ENCODE measurements around the gene SEC14L1. TPM values are rescaled to one million over a fixed set of nuclear protein-coding genes. Genes with fewer than 3 reads are reported as not detected.

Gene SEC14L1
- total and polyA plus RNA-seq, 8 donors: 3.2 to 106 (median 43.9) TPM

DNA sequence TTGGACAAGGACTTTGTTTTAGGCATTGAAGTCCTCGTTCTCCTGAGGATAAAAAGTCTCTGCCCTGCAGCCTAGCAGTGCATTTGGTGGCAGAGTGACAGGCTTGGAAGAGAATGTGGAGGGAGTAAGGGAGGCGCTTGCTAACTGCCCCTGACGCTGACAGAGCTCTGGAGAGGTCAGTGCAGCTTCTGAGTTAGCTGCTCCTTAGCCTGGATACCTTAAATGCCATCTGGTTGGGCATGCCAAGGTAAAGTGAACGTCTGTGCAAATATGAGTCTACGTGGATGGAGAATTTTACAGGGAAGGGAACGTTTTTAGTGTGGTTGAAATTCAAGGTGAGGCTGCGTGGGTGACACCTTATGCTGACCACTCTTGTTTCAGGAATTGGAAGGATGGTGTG lies 44.4 kb downstream of the SEC14L1 start:
- TF ChIP-seq, protein P1, sequence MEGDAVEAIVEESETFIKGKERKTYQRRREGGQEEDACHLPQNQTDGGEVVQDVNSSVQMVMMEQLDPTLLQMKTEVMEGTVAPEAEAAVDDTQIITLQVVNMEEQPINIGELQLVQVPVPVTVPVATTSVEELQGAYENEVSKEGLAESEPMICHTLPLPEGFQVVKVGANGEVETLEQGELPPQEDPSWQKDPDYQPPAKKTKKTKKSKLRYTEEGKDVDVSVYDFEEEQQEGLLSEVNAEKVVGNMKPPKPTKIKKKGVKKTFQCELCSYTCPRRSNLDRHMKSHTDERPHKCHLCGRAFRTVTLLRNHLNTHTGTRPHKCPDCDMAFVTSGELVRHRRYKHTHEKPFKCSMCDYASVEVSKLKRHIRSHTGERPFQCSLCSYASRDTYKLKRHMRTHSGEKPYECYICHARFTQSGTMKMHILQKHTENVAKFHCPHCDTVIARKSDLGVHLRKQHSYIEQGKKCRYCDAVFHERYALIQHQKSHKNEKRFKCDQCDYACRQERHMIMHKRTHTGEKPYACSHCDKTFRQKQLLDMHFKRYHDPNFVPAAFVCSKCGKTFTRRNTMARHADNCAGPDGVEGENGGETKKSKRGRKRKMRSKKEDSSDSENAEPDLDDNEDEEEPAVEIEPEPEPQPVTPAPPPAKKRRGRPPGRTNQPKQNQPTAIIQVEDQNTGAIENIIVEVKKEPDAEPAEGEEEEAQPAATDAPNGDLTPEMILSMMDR (IDR thresholded peaks at IDR 0.05): no peak
- TF ChIP-seq POLR2AphosphoS5 (IDR thresholded peaks at IDR 0.05): no peak
- intact Hi-C loops (cut with DNase I; ENCODE audit: low total_unique reads): no loop called here
- WGBS, 5 donors: 37 to 63% (median 43%) methylated on average over 7 of the region's 7 CpGs

GRCh38 chr17:77186141-77186604 lies 45.4 kb downstream of the SEC14L1 start:
- Histone ChIP-seq H3K4me3 (no peak overlapping the region), H3K9me3 (no peaks in the 10 kb centered on the region), H3K4me1 (peaks cover 45 to 87% (median 57%) of the 10 kb centered on the region in 4 donors), H3K27me3 (no peaks in the 10 kb centered on the region), H3K27ac (peak overlapping the region; percentile 13 to 72 (median 41)), H3K36me3 (peaks cover 4 to 16% (median 8%) of the 10 kb centered on the region in 4 donors)
- TF ChIP-seq POLR2AphosphoS5 (IDR thresholded peaks at IDR 0.05) (peak in 1 of 3 donors; percentile 16), EP300 (IDR thresholded peaks at IDR 0.05) (no peak), POLR2A (IDR thresholded peaks at IDR 0.05) (no peak)
- 37 to 59% (median 55%) methylated on average over 13 of the region's 13 CpGs for WGBS, 5 donors
- intact Hi-C loops (cut with DNase I; ENCODE audit: low total_unique reads): no loop called here
- DNase-seq: no peak

More for the DNA sequence above, 44.4 kb downstream of the SEC14L1 start:
- H3K9me3 ChIP-seq: no peaks in the 10 kb centered on the region
- no peak for DNase-seq
- H3K4me3 ChIP-seq: no peak overlapping the region
- peak overlapping the region in 4 of 5 donors; percentile 7 to 41 (median 24) for H3K27ac ChIP-seq
- no peaks in the 10 kb centered on the region for H3K27me3 ChIP-seq
- peaks cover 55 to 97% (median 66%) of the 10 kb centered on the region in 4 donors for H3K4me1 ChIP-seq
- peaks cover 0 to 13% (median 0%) of the 10 kb centered on the region in 4 donors for H3K36me3 ChIP-seq

DNA sequence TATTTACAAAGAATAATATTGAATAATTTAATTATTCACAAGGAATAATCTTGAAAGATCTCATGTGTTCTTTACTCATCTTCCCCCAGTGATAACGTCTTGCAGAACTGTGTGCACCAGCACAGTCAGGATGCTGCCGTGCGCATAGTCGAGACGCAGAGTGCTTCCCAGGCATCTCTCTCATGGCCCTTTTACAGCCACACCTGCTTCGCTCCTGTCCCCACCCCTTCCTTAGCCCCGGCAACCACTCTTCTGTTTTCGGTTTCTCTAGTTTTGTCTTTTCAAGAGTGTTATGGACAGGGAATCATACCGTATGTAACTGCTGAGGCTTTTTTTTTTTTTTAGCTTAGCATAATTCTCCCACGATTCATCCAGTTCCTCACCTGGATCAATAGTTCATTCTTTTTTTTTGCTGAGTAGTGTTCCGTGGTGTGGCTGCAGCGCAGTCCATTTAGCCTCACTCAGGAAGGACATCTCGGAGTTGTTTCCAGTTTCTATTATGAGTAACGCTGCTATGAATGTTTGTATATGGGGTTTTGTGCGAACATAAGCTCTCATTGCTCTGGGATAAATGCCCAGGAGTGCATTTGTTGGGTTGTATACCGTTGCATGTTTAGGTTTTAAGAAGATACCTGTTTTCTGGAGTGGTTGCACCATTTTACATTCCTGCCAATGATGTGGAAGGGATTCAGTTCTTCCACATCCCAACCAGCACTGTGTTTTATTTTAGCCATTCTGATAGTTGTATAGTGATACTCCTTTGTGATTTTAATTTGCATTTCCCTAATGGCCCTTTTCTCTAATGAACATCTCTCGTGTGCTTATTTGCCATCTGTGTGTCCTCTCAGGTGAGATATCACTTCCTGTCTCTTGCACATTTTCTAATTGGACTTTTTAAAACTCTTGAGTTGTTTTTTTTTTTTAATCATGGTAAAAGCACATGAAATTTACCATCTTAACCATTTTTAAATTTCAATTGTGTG lies 47.6 kb downstream of the SEC14L1 start:
- no peaks in the 10 kb centered on the region for H3K27me3 ChIP-seq
- H3K9me3 ChIP-seq: no peaks in the 10 kb centered on the region
- intact Hi-C loops (cut with DNase I; ENCODE audit: low total_unique reads): no loop called here
- WGBS, 5 donors: 72 to 79% (median 76%) methylated on average over 17 of the region's 17 CpGs
- H3K36me3 ChIP-seq: peaks cover 22 to 34% (median 30%) of the 10 kb centered on the region in 4 donors
- peak overlapping the region in 2 of 5 donors; percentile 6 to 9 for H3K27ac ChIP-seq
- TF ChIP-seq EP300 (IDR thresholded peaks at IDR 0.05): no peak
- TF ChIP-seq POLR2A (IDR thresholded peaks at IDR 0.05): no peak
- TF ChIP-seq, protein P1 (IDR thresholded peaks at IDR 0.05): no peak
- TF ChIP-seq POLR2AphosphoS5 (IDR thresholded peaks at IDR 0.05): no peak
- no peak for DNase-seq
- H3K4me1 ChIP-seq: peaks cover 24 to 65% (median 37%) of the 10 kb centered on the region in 4 donors
- no peak overlapping the region for H3K4me3 ChIP-seq

- Histone ChIP-seq H3K36me3 (peaks cover 22 to 41% (median 37%) of the 10 kb centered on the region in 4 donors), H3K27ac (peak overlapping the region in 2 of 5 donors; percentile 6 to 9), H3K4me3 (no peak overlapping the region), H3K4me1 (peaks cover 18 to 57% (median 32%) of the 10 kb centered on the region in 4 donors), H3K9me3 (no peaks in the 10 kb centered on the region), H3K27me3 (no peaks in the 10 kb centered on the region)
- no peak for DNase-seq
- WGBS, 5 donors: 53 to 76% (median 68%) methylated on average over 2 of the region's 2 CpGs
- intact Hi-C loops (cut with DNase I; ENCODE audit: low total_unique reads): no loop called here
- TF ChIP-seq, protein P1 (IDR thresholded peaks at IDR 0.05): no peak
- TF ChIP-seq POLR2AphosphoS5 (IDR thresholded peaks at IDR 0.05): no peak
- no peak for TF ChIP-seq POLR2A (IDR thresholded peaks at IDR 0.05)
- no peak for TF ChIP-seq EP300 (IDR thresholded peaks at IDR 0.05)
These were observed 48.4 kb downstream of the SEC14L1 start for GRCh38 chr17:77189148-77189547.
